HEK293 (cell line): ENCODE measurements around the gene ACP1.

Experiments used
- HOXA7 ChIP-seq: sonication (generic); formaldehyde crosslinking; IDR thresholded peaks from 2 replicates; pipeline ENCODE4 v1.8.1; 2022; ENCODE audit warnings: missing genetic modification reagents, borderline replicate concordance
- MZF1 ChIP-seq: fragments of 450-650 bp; formaldehyde crosslinking; IDR thresholded peaks from 2 replicates; pipeline ENCODE4 v1.5.1; 2017; ENCODE audit warnings: missing biosample characterization, missing genetic modification characterization, borderline replicate concordance
- PRDM1 ChIP-seq: fragments of 450-650 bp; formaldehyde crosslinking; IDR thresholded peaks from 2 replicates; pipeline ENCODE4; 2016; ENCODE audit warnings: missing biosample characterization, missing genetic modification characterization
- ZNF292 ChIP-seq: fragments of 450-650 bp; formaldehyde crosslinking; IDR thresholded peaks from 2 replicates; pipeline ENCODE4 v1.5.1; 2016; ENCODE audit warnings: low read depth, missing biosample characterization, missing genetic modification characterization, borderline replicate concordance
- ZNF624 ChIP-seq: fragments of 450-650 bp; formaldehyde crosslinking; IDR thresholded peaks from 2 replicates; pipeline ENCODE4 v1.5.1; 2017; ENCODE audit warnings: missing biosample characterization, missing genetic modification characterization
- ZNF777 ChIP-seq: fragments of 450-650 bp; formaldehyde crosslinking; IDR thresholded peaks from 2 replicates; pipeline ENCODE4 v1.5.1; 2017; ENCODE audit warnings: missing biosample characterization, missing genetic modification characterization, borderline replicate concordance
- TF ChIP-seq, protein P1 (sequence below): fragments of 450-650 bp; formaldehyde crosslinking; IDR thresholded peaks from 2 replicates; pipeline ENCODE4 v1.5.1; 2016; ENCODE audit warnings: missing biosample characterization, missing genetic modification characterization, low read depth
- TF ChIP-seq, protein P2 (sequence below): fragments of 450-650 bp; formaldehyde crosslinking; IDR thresholded peaks from 2 replicates; pipeline ENCODE4 v1.5.1; 2016; ENCODE audit warnings: missing biosample characterization, missing genetic modification characterization
- TF ChIP-seq, protein P3 (sequence below): fragments of 450-650 bp; formaldehyde crosslinking; IDR thresholded peaks from 2 replicates; pipeline ENCODE4 v1.5.1; 2016; ENCODE audit warnings: missing biosample characterization, missing genetic modification characterization

- TF ChIP-seq ZNF624 (tag by site-specific recombination) (no peak), MZF1 (tag by site-specific recombination) (no peak), PRDM1 (tag by site-specific recombination) (no peak), ZNF777 (tag by site-specific recombination) (no peak), ZNF292 (no peak), HOXA7 (CRISPR knock-in tag) (no peak)
- TF ChIP-seq, protein P1, sequence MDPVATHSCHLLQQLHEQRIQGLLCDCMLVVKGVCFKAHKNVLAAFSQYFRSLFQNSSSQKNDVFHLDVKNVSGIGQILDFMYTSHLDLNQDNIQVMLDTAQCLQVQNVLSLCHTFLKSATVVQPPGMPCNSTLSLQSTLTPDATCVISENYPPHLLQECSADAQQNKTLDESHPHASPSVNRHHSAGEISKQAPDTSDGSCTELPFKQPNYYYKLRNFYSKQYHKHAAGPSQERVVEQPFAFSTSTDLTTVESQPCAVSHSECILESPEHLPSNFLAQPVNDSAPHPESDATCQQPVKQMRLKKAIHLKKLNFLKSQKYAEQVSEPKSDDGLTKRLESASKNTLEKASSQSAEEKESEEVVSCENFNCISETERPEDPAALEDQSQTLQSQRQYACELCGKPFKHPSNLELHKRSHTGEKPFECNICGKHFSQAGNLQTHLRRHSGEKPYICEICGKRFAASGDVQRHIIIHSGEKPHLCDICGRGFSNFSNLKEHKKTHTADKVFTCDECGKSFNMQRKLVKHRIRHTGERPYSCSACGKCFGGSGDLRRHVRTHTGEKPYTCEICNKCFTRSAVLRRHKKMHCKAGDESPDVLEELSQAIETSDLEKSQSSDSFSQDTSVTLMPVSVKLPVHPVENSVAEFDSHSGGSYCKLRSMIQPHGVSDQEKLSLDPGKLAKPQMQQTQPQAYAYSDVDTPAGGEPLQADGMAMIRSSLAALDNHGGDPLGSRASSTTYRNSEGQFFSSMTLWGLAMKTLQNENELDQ (tag by site-specific recombination): no peak
- TF ChIP-seq, protein P2, sequence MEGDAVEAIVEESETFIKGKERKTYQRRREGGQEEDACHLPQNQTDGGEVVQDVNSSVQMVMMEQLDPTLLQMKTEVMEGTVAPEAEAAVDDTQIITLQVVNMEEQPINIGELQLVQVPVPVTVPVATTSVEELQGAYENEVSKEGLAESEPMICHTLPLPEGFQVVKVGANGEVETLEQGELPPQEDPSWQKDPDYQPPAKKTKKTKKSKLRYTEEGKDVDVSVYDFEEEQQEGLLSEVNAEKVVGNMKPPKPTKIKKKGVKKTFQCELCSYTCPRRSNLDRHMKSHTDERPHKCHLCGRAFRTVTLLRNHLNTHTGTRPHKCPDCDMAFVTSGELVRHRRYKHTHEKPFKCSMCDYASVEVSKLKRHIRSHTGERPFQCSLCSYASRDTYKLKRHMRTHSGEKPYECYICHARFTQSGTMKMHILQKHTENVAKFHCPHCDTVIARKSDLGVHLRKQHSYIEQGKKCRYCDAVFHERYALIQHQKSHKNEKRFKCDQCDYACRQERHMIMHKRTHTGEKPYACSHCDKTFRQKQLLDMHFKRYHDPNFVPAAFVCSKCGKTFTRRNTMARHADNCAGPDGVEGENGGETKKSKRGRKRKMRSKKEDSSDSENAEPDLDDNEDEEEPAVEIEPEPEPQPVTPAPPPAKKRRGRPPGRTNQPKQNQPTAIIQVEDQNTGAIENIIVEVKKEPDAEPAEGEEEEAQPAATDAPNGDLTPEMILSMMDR (tag by site-specific recombination): no peak
- TF ChIP-seq, protein P3, sequence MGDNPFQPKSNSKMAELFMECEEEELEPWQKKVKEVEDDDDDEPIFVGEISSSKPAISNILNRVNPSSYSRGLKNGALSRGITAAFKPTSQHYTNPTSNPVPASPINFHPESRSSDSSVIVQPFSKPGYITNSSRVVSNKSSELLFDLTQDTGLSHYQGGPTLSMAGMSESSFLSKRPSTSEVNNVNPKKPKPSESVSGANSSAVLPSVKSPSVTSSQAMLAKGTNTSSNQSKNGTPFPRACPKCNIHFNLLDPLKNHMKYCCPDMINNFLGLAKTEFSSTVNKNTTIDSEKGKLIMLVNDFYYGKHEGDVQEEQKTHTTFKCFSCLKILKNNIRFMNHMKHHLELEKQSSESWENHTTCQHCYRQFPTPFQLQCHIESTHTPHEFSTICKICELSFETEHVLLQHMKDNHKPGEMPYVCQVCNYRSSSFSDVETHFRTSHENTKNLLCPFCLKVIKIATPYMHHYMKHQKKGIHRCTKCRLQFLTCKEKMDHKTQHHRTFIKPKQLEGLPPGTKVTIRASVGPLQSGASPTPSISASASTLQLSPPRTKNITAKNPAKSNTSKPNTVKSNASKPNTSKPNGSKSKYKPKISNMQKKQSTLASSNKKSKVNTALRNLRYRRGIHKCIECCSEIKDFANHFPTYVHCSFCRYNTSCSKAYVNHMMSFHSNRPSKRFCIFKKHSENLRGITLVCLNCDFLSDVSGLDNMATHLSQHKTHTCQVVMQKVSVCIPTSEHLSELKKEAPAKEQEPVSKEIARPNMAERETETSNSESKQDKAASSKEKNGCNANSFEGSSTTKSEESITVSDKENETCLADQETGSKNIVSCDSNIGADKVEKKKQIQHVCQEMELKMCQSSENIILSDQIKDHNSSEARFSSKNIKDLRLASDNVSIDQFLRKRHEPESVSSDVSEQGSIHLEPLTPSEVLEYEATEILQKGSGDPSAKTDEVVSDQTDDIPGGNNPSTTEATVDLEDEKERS (tag by site-specific recombination): no peak
These were observed 16.0 kb upstream of the ACP1 start for GRCh38 chr2:248724-249123.
